Skeletal muscle satellite cell (primary cell): ENCODE results near the gene DSCAM.

Source experiments
- H3K27me3 ChIP-seq: 2 replicates; pipeline ENCODE4 v1.7.0; 2013; ENCODE audit warnings: low read length; ENCODE audit not compliant: control insufficient read depth, insufficient read depth
- H3K36me3 ChIP-seq: 2 replicates; pipeline ENCODE4 v1.7.0; 2013; ENCODE audit warnings: mild to moderate bottlenecking, control low read depth, low read length; ENCODE audit not compliant: insufficient read depth
- H3K4me1 ChIP-seq: 2 replicates; pipeline ENCODE4 v1.7.0; 2013; ENCODE audit warnings: low read length; ENCODE audit not compliant: control insufficient read depth, insufficient read depth
- H3K4me2 ChIP-seq: 2 replicates; pipeline ENCODE4 v1.7.0; 2013; ENCODE audit warnings: mild to moderate bottlenecking, low read length
- H3K4me3 ChIP-seq: 2 replicates; pipeline ENCODE4 v1.7.0; 2013; ENCODE audit warnings: low read length
- H3K9ac ChIP-seq: 2 replicates; pipeline ENCODE4 v1.7.0; 2013; ENCODE audit warnings: mild to moderate bottlenecking, low read depth, low read length, moderate library complexity
- H3K9me3 ChIP-seq: replicated peaks from 2 replicates; pipeline ENCODE4 v1.7.0; 2013; ENCODE audit warnings: mild to moderate bottlenecking, control low read depth, low read length

Gene DSCAM

GRCh38 chr21:40070871-40071270, 776.1 kb downstream of the DSCAM start:
- no peaks in the 10 kb centered on the region for H3K27me3 ChIP-seq
- H3K4me2 ChIP-seq, result no peak overlapping the region
- H3K4me3 ChIP-seq, result no peak overlapping the region
- peaks cover 10% of the 10 kb centered on the region for H3K9me3 ChIP-seq
- H3K36me3 ChIP-seq, result no peaks in the 10 kb centered on the region
- H3K9ac ChIP-seq, result no peak overlapping the region
- H3K4me1 ChIP-seq, result no peaks in the 10 kb centered on the region

- peaks cover 12% of the 10 kb centered on the region for H3K9me3 ChIP-seq
- H3K27me3 ChIP-seq, result no peaks in the 10 kb centered on the region
- H3K36me3 ChIP-seq, result no peaks in the 10 kb centered on the region
Measured at GRCh38 chr21:40067751-40068150, 779.2 kb downstream of the DSCAM start.

GRCh38 chr21:40066221-40066620, 780.7 kb downstream of the DSCAM start:
- Histone ChIP-seq H3K36me3 (no peaks in the 10 kb centered on the region), H3K4me3 (no peak overlapping the region), H3K9me3 (peaks cover 12% of the 10 kb centered on the region), H3K27me3 (no peaks in the 10 kb centered on the region), H3K9ac (no peak overlapping the region), H3K4me2 (no peak overlapping the region), H3K4me1 (no peaks in the 10 kb centered on the region)

More at GRCh38 chr21:40067751-40068150, 779.2 kb downstream of the DSCAM start:
- Histone ChIP-seq H3K4me1 (no peaks in the 10 kb centered on the region), H3K9ac (no peak overlapping the region), H3K4me2 (no peak overlapping the region), H3K4me3 (no peak overlapping the region)

- H3K27me3 ChIP-seq, result no peaks in the 10 kb centered on the region
- no peaks in the 10 kb centered on the region for H3K36me3 ChIP-seq
- H3K4me1 ChIP-seq, result no peaks in the 10 kb centered on the region
- H3K4me3 ChIP-seq, result no peak overlapping the region
- H3K9ac ChIP-seq, result no peak overlapping the region
- no peak overlapping the region for H3K4me2 ChIP-seq
- peaks cover 7% of the 10 kb centered on the region for H3K9me3 ChIP-seq
Measured at GRCh38 chr21:40060083-40060677, 786.8 kb downstream of the DSCAM start.

GRCh38 chr21:40057331-40057730, 789.6 kb downstream of the DSCAM start:
- no peak overlapping the region for H3K9ac ChIP-seq
- no peak overlapping the region for H3K4me2 ChIP-seq
- peaks cover 2% of the 10 kb centered on the region for H3K9me3 ChIP-seq
- no peaks in the 10 kb centered on the region for H3K27me3 ChIP-seq
- H3K4me3 ChIP-seq, result no peak overlapping the region
- H3K4me1 ChIP-seq, result no peaks in the 10 kb centered on the region
- no peaks in the 10 kb centered on the region for H3K36me3 ChIP-seq

GRCh38 chr21:40056031-40056430, 790.9 kb downstream of the DSCAM start:
- Histone ChIP-seq H3K27me3 (no peaks in the 10 kb centered on the region), H3K4me1 (no peaks in the 10 kb centered on the region), H3K9me3 (peaks cover 2% of the 10 kb centered on the region), H3K36me3 (no peaks in the 10 kb centered on the region), H3K4me3 (no peak overlapping the region), H3K9ac (no peak overlapping the region), H3K4me2 (no peak overlapping the region)

- peaks cover 2% of the 10 kb centered on the region for H3K9me3 ChIP-seq
- no peaks in the 10 kb centered on the region for H3K27me3 ChIP-seq
- no peaks in the 10 kb centered on the region for H3K4me1 ChIP-seq
- no peak overlapping the region for H3K9ac ChIP-seq
- H3K4me3 ChIP-seq, result no peak overlapping the region
- no peak overlapping the region for H3K4me2 ChIP-seq
- H3K36me3 ChIP-seq, result no peaks in the 10 kb centered on the region
Measured at GRCh38 chr21:40054403-40054802, 792.6 kb downstream of the DSCAM start.

GRCh38 chr21:40053007-40053406, 794.0 kb downstream of the DSCAM start:
- no peaks in the 10 kb centered on the region for H3K36me3 ChIP-seq
- H3K27me3 ChIP-seq, result no peaks in the 10 kb centered on the region
- no peak overlapping the region for H3K9ac ChIP-seq
- H3K4me3 ChIP-seq, result no peak overlapping the region
- no peaks in the 10 kb centered on the region for H3K4me1 ChIP-seq
- H3K9me3 ChIP-seq, result peaks cover 2% of the 10 kb centered on the region
- no peak overlapping the region for H3K4me2 ChIP-seq

- H3K36me3 ChIP-seq, result no peaks in the 10 kb centered on the region
- no peaks in the 10 kb centered on the region for H3K4me1 ChIP-seq
- no peaks in the 10 kb centered on the region for H3K27me3 ChIP-seq
- H3K9ac ChIP-seq, result no peak overlapping the region
- H3K9me3 ChIP-seq, result peaks cover 3% of the 10 kb centered on the region
- no peak overlapping the region for H3K4me3 ChIP-seq
- no peak overlapping the region for H3K4me2 ChIP-seq
Measured at GRCh38 chr21:40052276-40052675, 794.7 kb downstream of the DSCAM start.

- Histone ChIP-seq H3K4me3 (no peak overlapping the region), H3K9ac (no peak overlapping the region), H3K9me3 (peaks cover 3% of the 10 kb centered on the region), H3K36me3 (no peaks in the 10 kb centered on the region), H3K27me3 (no peaks in the 10 kb centered on the region), H3K4me2 (no peak overlapping the region), H3K4me1 (no peaks in the 10 kb centered on the region)
Measured at GRCh38 chr21:40051801-40052200, 795.2 kb downstream of the DSCAM start.

GRCh38 chr21:40049931-40050290, 797.0 kb downstream of the DSCAM start:
- Histone ChIP-seq H3K9me3 (peaks cover 5% of the 10 kb centered on the region), H3K4me2 (no peak overlapping the region)

GRCh38 chr21:40049031-40049930, 797.7 kb downstream of the DSCAM start:
- H3K4me1 ChIP-seq, result no peaks in the 10 kb centered on the region
- H3K9ac ChIP-seq, result no peak overlapping the region
- peaks cover 7% of the 10 kb centered on the region for H3K9me3 ChIP-seq

More at GRCh38 chr21:40049931-40050290, 797.0 kb downstream of the DSCAM start:
- H3K4me3 ChIP-seq, result no peak overlapping the region
- no peaks in the 10 kb centered on the region for H3K27me3 ChIP-seq
- no peaks in the 10 kb centered on the region for H3K4me1 ChIP-seq
- no peak overlapping the region for H3K9ac ChIP-seq
- no peaks in the 10 kb centered on the region for H3K36me3 ChIP-seq

More at GRCh38 chr21:40049031-40049930, 797.7 kb downstream of the DSCAM start:
- H3K4me2 ChIP-seq, result no peak overlapping the region
- H3K4me3 ChIP-seq, result no peak overlapping the region
- no peaks in the 10 kb centered on the region for H3K27me3 ChIP-seq
- no peaks in the 10 kb centered on the region for H3K36me3 ChIP-seq
